NB4 (cell line): ENCODE data around the gene CXADR.

Experiments
- POLR2A ChIP-seq: IDR thresholded peaks from 2 replicates; pipeline ENCODE4 v1.6.1; 2011; ENCODE audit warnings: mild to moderate bottlenecking; ENCODE audit not compliant: insufficient read length; ENCODE audit errors: extremely low read depth
- TF ChIP-seq, protein P1 (sequence below): IDR thresholded peaks from one replicate; pipeline ENCODE4 v1.5.1; 2012; ENCODE audit warnings: low read depth, low read length

DNA sequence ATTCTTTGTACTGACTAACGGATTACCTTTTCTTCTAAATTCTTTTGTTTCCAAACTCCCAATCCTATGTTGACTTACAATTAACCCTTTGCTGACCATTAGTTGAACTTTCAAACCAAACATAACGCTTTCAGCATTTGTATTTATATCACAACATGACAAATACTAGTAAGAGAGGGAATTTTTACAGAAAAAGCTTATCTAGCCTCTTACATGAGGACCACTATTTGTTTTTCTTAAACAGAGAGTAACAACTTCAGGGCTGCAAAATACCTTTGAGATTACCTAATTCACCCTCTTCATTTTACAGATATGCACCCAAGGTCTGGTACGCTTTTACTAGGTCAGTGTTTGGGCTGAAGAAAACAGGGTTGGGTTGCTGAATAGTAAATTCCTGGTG is 45.0 kb upstream of the CXADR start:
- TF ChIP-seq, protein P1, sequence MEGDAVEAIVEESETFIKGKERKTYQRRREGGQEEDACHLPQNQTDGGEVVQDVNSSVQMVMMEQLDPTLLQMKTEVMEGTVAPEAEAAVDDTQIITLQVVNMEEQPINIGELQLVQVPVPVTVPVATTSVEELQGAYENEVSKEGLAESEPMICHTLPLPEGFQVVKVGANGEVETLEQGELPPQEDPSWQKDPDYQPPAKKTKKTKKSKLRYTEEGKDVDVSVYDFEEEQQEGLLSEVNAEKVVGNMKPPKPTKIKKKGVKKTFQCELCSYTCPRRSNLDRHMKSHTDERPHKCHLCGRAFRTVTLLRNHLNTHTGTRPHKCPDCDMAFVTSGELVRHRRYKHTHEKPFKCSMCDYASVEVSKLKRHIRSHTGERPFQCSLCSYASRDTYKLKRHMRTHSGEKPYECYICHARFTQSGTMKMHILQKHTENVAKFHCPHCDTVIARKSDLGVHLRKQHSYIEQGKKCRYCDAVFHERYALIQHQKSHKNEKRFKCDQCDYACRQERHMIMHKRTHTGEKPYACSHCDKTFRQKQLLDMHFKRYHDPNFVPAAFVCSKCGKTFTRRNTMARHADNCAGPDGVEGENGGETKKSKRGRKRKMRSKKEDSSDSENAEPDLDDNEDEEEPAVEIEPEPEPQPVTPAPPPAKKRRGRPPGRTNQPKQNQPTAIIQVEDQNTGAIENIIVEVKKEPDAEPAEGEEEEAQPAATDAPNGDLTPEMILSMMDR: no peak
- no peak for TF ChIP-seq POLR2A
